Esophagus muscularis mucosa (tissue), 4 donors: ENCODE measurements around the gene HSD17B3. TPM values are rescaled to one million over a fixed set of nuclear protein-coding genes. Genes with fewer than 3 reads are reported as not detected.

Experiments
- DNase-seq: peaks from one replicate; pipeline ENCODE4 v3.0.0-alpha.2; 2017; ENCODE audit errors: extremely low spot score
- H3K27ac ChIP-seq, 4 donors: fragments of 200-600 bp; sonication (generic); replicated peaks in 1 of 4; 1 replicate in 3 of 4; 2 replicates in 1 of 4; pipeline ENCODE4 v1.5.1; 2016 to 2019; ENCODE audit warnings: mild to moderate bottlenecking in 1 of 4
- H3K27me3 ChIP-seq, 4 donors: fragments of 200-600 bp; sonication (generic); one replicate each; pipeline versions ENCODE4 v1.5.1 to v1.6.0; 2016 to 2019
- H3K36me3 ChIP-seq, 4 donors: fragments of 200-600 bp; sonication (generic); one replicate each; pipeline ENCODE4 v1.5.1; 2016 to 2019
- H3K4me1 ChIP-seq, 4 donors: fragments of 200-600 bp; sonication (generic); one replicate each; pipeline ENCODE4 v1.5.1; 2016 to 2019
- H3K4me3 ChIP-seq, 4 donors: fragments of 200-600 bp; sonication (generic); 1 replicate in 2 of 4; 2 replicates in 2 of 4; pipeline ENCODE4 v1.5.1; 2016 to 2019; ENCODE audit warnings: mild to moderate bottlenecking in 4 of 4, moderate library complexity in 1 of 4
- H3K9me3 ChIP-seq, 4 donors: fragments of 200-600 bp; sonication (generic); 1 replicate in 3 of 4; 2 replicates in 1 of 4; pipeline ENCODE4 v1.5.1; 2016 to 2019
- CTCF ChIP-seq, 3 experiments: fragments of 200-600 bp in 2 of 3; fragments of 450-650 bp in 1 of 3; sonication (generic) in 2 of 3; IDR thresholded peaks; one replicate each; pipeline ENCODE4 v1.5.1; 2017 to 2019; ENCODE audit warnings: antibody characterized with exemption in 3 of 3, mild to moderate bottlenecking in 2 of 3, moderate library complexity in 1 of 3
- EP300 ChIP-seq: sonication (generic); formaldehyde crosslinking; IDR thresholded peaks from one replicate; pipeline ENCODE4 v1.6.1; 2017; ENCODE audit warnings: antibody characterized with exemption
- POLR2A ChIP-seq: fragments of 450-650 bp; IDR thresholded peaks from one replicate; pipeline ENCODE4 v1.6.1; 2017; ENCODE audit warnings: antibody characterized with exemption, moderate library complexity, mild to moderate bottlenecking, low read depth
- POLR2AphosphoS5 ChIP-seq, 2 donors: sonication (generic); formaldehyde crosslinking; IDR thresholded peaks; one replicate each; pipeline ENCODE4 v1.6.1; 2017; ENCODE audit warnings: antibody characterized with exemption in 2 of 2
- WGBS: methylation state at CpG from one replicate; pipeline ENCODE4 v1.1.5; 2018; 5-methylcytosine and 5-hydroxymethylcytosine counted together
- intact Hi-C: fragments of 100-400 bp; cut with DNase I; formaldehyde crosslinking; loops from one replicate; pipeline ENCODE4 v1.15.1; 2023
- total RNA-seq, 4 donors: library from RNA; depleted of rRNA; stranded (reverse); fragments of >200 nt; gene quantifications; one replicate each; pipeline versions ENCODE4 v1.1.0 to v1.2.1, GENCODE V29; 2016

HSD17B3 gene
- total RNA-seq, 4 donors from 2014 or later, result 0.83 to 0.98 (median 0.83) TPM; not detected in 1

GRCh38 chr9:96209407-96210271 is 92.3 kb downstream of the HSD17B3 start:
- DNase-seq, result no peak
- intact Hi-C loops, result loop anchor here (10.0 kb wide), 2 partner anchors 55 to 185 kb away; no protein-coding TSS in a partner anchor
- H3K9me3 ChIP-seq, result no peaks in the 10 kb centered on the region
- H3K4me3 ChIP-seq, result no peak overlapping the region
- H3K4me1 ChIP-seq, result peaks cover 0 to 10% (median 0%) of the 10 kb centered on the region in 4 donors
- TF ChIP-seq POLR2AphosphoS5 (IDR thresholded peaks at IDR 0.05) (peak; percentile 32 to 59), CTCF (IDR thresholded peaks at IDR 0.05) (no peak), EP300 (no peak)
- H3K36me3 ChIP-seq, result no peaks in the 10 kb centered on the region
- 85% methylated on average over 5 of the region's 7 CpGs for WGBS
- H3K27ac ChIP-seq, result peak overlapping the region in 1 of 4 donors; percentile 34
- no peaks in the 10 kb centered on the region for H3K27me3 ChIP-seq

GRCh38 chr9:96206156-96206751 is 95.7 kb downstream of the HSD17B3 start:
- Histone ChIP-seq H3K4me3 (no peak overlapping the region), H3K4me1 (peaks cover 0 to 19% (median 12%) of the 10 kb centered on the region in 4 donors), H3K27ac (no peak overlapping the region), H3K9me3 (no peaks in the 10 kb centered on the region), H3K27me3 (no peaks in the 10 kb centered on the region), H3K36me3 (no peaks in the 10 kb centered on the region)
- TF ChIP-seq POLR2AphosphoS5 (IDR thresholded peaks at IDR 0.05) (no peak), CTCF (IDR thresholded peaks at IDR 0.05) (no peak), POLR2A (no peak), EP300 (no peak)
- intact Hi-C loops, result no loop called here
- DNase-seq, result no peak
- 94% methylated on average over 9 of the region's 11 CpGs for WGBS

GRCh38 chr9:96204853-96205252 is 97.1 kb downstream of the HSD17B3 start:
- Histone ChIP-seq H3K27me3 (no peaks in the 10 kb centered on the region), H3K27ac (no peak overlapping the region), H3K9me3 (no peaks in the 10 kb centered on the region), H3K4me3 (no peak overlapping the region), H3K4me1 (peaks cover 0 to 17% (median 12%) of the 10 kb centered on the region in 4 donors), H3K36me3 (no peaks in the 10 kb centered on the region)
- DNase-seq, result no peak
- intact Hi-C loops, result no loop called here
- WGBS, result 93% methylated on average over 2 of the region's 2 CpGs
- TF ChIP-seq EP300 (no peak), CTCF (IDR thresholded peaks at IDR 0.05) (no peak), POLR2A (no peak), POLR2AphosphoS5 (IDR thresholded peaks at IDR 0.05) (no peak)

GRCh38 chr9:96203867-96204501 is 98.0 kb downstream of the HSD17B3 start:
- intact Hi-C loops, result no loop called here
- no peak overlapping the region for H3K4me3 ChIP-seq
- no peaks in the 10 kb centered on the region for H3K36me3 ChIP-seq
- WGBS, result 34% methylated on average over 15 of the region's 18 CpGs
- no peaks in the 10 kb centered on the region for H3K9me3 ChIP-seq
- H3K27me3 ChIP-seq, result no peaks in the 10 kb centered on the region
- H3K4me1 ChIP-seq, result peaks cover 0 to 12% (median 10%) of the 10 kb centered on the region in 4 donors
- H3K27ac ChIP-seq, result no peak overlapping the region
- TF ChIP-seq EP300 (no peak), CTCF (IDR thresholded peaks at IDR 0.05) (no peak), POLR2AphosphoS5 (IDR thresholded peaks at IDR 0.05) (no peak), POLR2A (no peak)
- no peak for DNase-seq
